ENCODE data around the gene U2AF1L4.
A peak's percentile ranks its signal among the peaks of the same experiment; 100 is the strongest.

U2AF1L4 gene

GRCh38 chr19:35733180-35734125 lies 11.8 kb downstream of the U2AF1L4 start (continued):
- no peak for TF ChIP-seq ZNF426 (tag by site-specific recombination; IDR thresholded peaks at IDR 0.05)
- TF ChIP-seq, protein P1, sequence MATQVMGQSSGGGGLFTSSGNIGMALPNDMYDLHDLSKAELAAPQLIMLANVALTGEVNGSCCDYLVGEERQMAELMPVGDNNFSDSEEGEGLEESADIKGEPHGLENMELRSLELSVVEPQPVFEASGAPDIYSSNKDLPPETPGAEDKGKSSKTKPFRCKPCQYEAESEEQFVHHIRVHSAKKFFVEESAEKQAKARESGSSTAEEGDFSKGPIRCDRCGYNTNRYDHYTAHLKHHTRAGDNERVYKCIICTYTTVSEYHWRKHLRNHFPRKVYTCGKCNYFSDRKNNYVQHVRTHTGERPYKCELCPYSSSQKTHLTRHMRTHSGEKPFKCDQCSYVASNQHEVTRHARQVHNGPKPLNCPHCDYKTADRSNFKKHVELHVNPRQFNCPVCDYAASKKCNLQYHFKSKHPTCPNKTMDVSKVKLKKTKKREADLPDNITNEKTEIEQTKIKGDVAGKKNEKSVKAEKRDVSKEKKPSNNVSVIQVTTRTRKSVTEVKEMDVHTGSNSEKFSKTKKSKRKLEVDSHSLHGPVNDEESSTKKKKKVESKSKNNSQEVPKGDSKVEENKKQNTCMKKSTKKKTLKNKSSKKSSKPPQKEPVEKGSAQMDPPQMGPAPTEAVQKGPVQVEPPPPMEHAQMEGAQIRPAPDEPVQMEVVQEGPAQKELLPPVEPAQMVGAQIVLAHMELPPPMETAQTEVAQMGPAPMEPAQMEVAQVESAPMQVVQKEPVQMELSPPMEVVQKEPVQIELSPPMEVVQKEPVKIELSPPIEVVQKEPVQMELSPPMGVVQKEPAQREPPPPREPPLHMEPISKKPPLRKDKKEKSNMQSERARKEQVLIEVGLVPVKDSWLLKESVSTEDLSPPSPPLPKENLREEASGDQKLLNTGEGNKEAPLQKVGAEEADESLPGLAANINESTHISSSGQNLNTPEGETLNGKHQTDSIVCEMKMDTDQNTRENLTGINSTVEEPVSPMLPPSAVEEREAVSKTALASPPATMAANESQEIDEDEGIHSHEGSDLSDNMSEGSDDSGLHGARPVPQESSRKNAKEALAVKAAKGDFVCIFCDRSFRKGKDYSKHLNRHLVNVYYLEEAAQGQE (tag by site-specific recombination; IDR thresholded peaks at IDR 0.05), result no peak

DNA sequence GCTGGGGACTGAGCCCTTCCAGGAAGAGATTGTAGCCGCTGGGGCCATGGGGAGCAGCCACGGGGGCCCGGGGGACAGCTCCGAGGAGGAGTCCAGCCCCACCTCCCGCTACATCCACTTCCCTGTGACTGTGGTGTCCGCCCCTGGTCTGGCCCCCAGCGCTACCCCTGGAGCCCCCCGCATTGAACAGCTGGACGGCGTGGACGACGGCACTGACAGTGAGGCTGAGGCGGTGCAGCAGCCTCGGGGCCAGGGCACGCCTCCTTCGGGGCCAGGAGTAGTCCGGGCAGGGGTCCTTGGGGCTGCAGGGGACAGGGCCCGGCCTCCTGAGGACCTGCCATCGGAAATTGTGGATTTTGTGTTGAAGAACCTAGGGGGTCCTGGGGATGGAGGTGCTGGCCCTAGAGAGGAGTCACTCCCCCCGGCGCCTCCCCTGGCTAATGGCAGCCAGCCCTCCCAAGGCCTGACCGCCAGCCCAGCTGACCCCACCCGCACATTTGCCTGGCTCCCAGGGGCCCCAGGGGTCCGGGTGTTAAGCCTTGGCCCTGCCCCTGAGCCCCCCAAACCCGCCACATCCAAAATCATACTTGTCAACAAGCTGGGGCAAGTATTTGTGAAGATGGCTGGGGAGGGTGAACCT lies 12.6 kb downstream of the U2AF1L4 start:
- CTCF ChIA-PET, result interaction anchor here (0.5 kb wide), 1 partner anchor 486 kb away, joined by 3 read pairs; no protein-coding TSS in a partner anchor
- no peak for TF ChIP-seq ZNF292 (tag by site-specific recombination; IDR thresholded peaks at IDR 0.05; ENCODE audit: borderline replicate concordance, low read depth)
- TF ChIP-seq ZFHX2 (tag by site-specific recombination; conservative IDR thresholded peaks at IDR 0.05), result no peak
- no peak for TF ChIP-seq ZNF501 (tag by site-specific recombination; IDR thresholded peaks at IDR 0.05)
- TF ChIP-seq KLF10 (tag by site-specific recombination; IDR thresholded peaks at IDR 0.05), result no peak
- TF ChIP-seq ZNF239 (tag by site-specific recombination; IDR thresholded peaks at IDR 0.05), result no peak
- TF ChIP-seq ZNF843 (tag by site-specific recombination; IDR thresholded peaks at IDR 0.05), result no peak
- no peak for TF ChIP-seq ZNF658 (tag by site-specific recombination; IDR thresholded peaks at IDR 0.05)
- TF ChIP-seq TRIM28 (IDR thresholded peaks at IDR 0.05; ENCODE audit: borderline replicate concordance, low read length), result no peak
- no peak for TF ChIP-seq HOXC10 (CRISPR knock-in tag; IDR thresholded peaks at IDR 0.05)
- TF ChIP-seq ZNF610 (tag by site-specific recombination; IDR thresholded peaks at IDR 0.05; ENCODE audit: borderline replicate concordance), result no peak
- no peak for TF ChIP-seq HOXA7 (CRISPR knock-in tag; IDR thresholded peaks at IDR 0.05; ENCODE audit: borderline replicate concordance)
- TF ChIP-seq ZNF221 (tag by site-specific recombination; IDR thresholded peaks at IDR 0.05; ENCODE audit: borderline replicate concordance), result no peak
- no peak for TF ChIP-seq SETDB1 (IDR thresholded peaks at IDR 0.05; ENCODE audit: insufficient read length, low read length)
- TF ChIP-seq OVOL3 (tag by site-specific recombination; IDR thresholded peaks at IDR 0.05), result no peak
- Histone ChIP-seq H3K9me3 (ENCODE audit: control insufficient read depth, insufficient read depth, low read depth, low read length) (no peaks in the 10 kb centered on the region), H3K27ac (ENCODE audit: extremely low read depth, low read depth, low read length) (no peak overlapping the region), H3K4me1 (ENCODE audit: control insufficient read depth, insufficient read depth, low read length) (no peaks in the 10 kb centered on the region), H3K4me3 (ENCODE audit: low read depth, low read length) (no peak overlapping the region), H3K36me3 (ENCODE audit: control insufficient read depth in 2 of 2, insufficient read depth in 1 of 2, low read length in 2 of 2) (peaks cover 95 to 97% of the 10 kb centered on the region in 2 experiments)
- POLR2A ChIA-PET, result interaction anchor here (1.5 to 13.6 kb wide), 3 partner anchors 5 to 16 kb away, joined by 7 to 204 read pairs (median 12); partner anchors contain the start of genes LIN37, PSENEN and U2AF1L4

DNA sequence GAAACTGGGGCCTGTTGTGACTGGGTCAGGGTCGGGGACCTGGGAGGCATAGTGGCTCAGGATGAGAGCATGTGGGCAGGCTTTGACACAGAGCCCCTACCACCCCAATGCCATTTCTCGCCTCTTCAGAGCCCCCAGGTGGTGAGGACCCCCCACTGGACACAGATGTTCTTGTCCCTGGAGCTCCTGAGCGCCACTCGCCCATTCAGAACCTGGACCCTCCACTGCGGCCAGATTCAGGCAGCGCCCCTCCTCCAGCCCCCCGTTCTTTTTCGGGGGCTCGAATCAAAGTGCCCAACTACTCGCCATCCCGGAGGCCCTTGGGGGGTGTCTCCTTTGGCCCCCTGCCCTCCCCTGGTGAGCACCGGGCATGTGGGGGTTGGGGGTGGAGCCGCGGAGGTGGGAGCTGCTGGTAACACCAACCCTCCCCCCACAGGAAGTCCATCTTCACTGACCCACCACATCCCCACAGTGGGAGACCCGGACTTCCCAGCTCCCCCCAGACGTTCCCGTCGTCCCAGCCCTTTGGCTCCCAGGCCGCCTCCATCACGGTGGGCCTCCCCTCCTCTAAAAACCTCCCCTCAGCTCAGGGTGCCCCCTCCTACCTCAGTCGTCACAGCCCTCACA lies 13.3 kb downstream of the U2AF1L4 start:
- TF ChIP-seq GLIS2 (tag by site-specific recombination; IDR thresholded peaks at IDR 0.05) (peak; percentile 56), GLI2 (tag by site-specific recombination; IDR thresholded peaks at IDR 0.05; ENCODE audit: borderline replicate concordance, low read depth) (no peak), ZNF529 (tag by site-specific recombination; IDR thresholded peaks at IDR 0.05; ENCODE audit: insufficient replicate concordance) (no peak), ZSCAN23 (tag by site-specific recombination; IDR thresholded peaks at IDR 0.05) (no peak), ZNF175 (tag by site-specific recombination; IDR thresholded peaks at IDR 0.05) (no peak), ZNF768 (tag by site-specific recombination; IDR thresholded peaks at IDR 0.05) (no peak), GLIS1 (tag by site-specific recombination; IDR thresholded peaks at IDR 0.05) (peak; percentile 38; the same call in 1 of the 2 replicates)
- Histone ChIP-seq H3K27ac (ENCODE audit: extremely low read depth, low read depth, low read length) (no peak overlapping the region), H3K36me3 (ENCODE audit: control insufficient read depth in 2 of 2, insufficient read depth in 1 of 2, low read length in 2 of 2) (peaks cover 95 to 97% of the 10 kb centered on the region in 2 experiments), H3K9me3 (ENCODE audit: control insufficient read depth, insufficient read depth, low read depth, low read length) (no peaks in the 10 kb centered on the region), H3K4me1 (ENCODE audit: control insufficient read depth, insufficient read depth, low read length) (no peaks in the 10 kb centered on the region), H3K4me3 (ENCODE audit: low read depth, low read length) (no peak overlapping the region)
- ChIA-PET CTCF (interaction anchor here (0.5 kb wide), 1 partner anchor 487 kb away, joined by 3 read pairs; no protein-coding TSS in a partner anchor), POLR2A (interaction anchor here (0.5 to 13.6 kb wide), 4 partner anchors 6 to 90 kb away, joined by 4 to 204 read pairs (median 10); partner anchors contain the start of genes LIN37, PSENEN and U2AF1L4)

Data from HEK293 (cell line).